ENCODE results near the gene ALDH3A1. TPM values are rescaled to one million over a fixed set of nuclear protein-coding genes. Genes with fewer than 3 reads are reported as not detected.

Gene ALDH3A1
- total and polyA plus RNA-seq, 4 experiments from 2014 or later, result not detected

- H3K9me3 ChIP-seq (ENCODE audit: control insufficient read depth in 1 of 2, low read length in 2 of 2), result no peaks in the 10 kb centered on the region
- H3K36me3 ChIP-seq (ENCODE audit: insufficient read depth, low read length), result no peaks in the 10 kb centered on the region
- Mint-ChIP-seq H3K36me3 (no peaks in the 10 kb centered on the region), H3K4me1 (peaks cover 0 to 4% (median 4%) of the 10 kb centered on the region in 4 donors), H3K27me3 (peaks cover 4 to 20% of the 10 kb centered on the region in 2 donors), H3K9me3 (no peaks in the 10 kb centered on the region), H3K4me3 (no peak overlapping the region), H3K27ac (no peak overlapping the region)
- POLR2A ChIA-PET (ENCODE audit: partially characterized antibody), result interaction anchor here (1.0 kb wide), 1 partner anchor 8 kb away, joined by 3 read pairs; no protein-coding TSS in a partner anchor
- no peak overlapping the region for H3K4me3 ChIP-seq (ENCODE audit: low read length in 2 of 2)
- no peaks in the 10 kb centered on the region for H3K4me1 ChIP-seq (ENCODE audit: insufficient read depth, low read length)
- H3K27ac ChIP-seq (ENCODE audit: low read depth, low read length), result no peak overlapping the region
- intact Hi-C loops (cut with micrococcal nuclease), result no loop called here
- DNase-seq, result no peak
- CTCF ChIA-PET (ENCODE audit: partially characterized antibody), result interaction anchor here (2.2 to 4.0 kb wide), 3 partner anchors 7 to 14 kb away, joined by 11 to 26 read pairs (median 14); no protein-coding TSS in a partner anchor
- no peaks in the 10 kb centered on the region for H3K27me3 ChIP-seq (ENCODE audit: insufficient read depth, low read length)
Measured at GRCh38 chr17:19753051-19753509, 5.0 kb upstream of the ALDH3A1 start.

DNA sequence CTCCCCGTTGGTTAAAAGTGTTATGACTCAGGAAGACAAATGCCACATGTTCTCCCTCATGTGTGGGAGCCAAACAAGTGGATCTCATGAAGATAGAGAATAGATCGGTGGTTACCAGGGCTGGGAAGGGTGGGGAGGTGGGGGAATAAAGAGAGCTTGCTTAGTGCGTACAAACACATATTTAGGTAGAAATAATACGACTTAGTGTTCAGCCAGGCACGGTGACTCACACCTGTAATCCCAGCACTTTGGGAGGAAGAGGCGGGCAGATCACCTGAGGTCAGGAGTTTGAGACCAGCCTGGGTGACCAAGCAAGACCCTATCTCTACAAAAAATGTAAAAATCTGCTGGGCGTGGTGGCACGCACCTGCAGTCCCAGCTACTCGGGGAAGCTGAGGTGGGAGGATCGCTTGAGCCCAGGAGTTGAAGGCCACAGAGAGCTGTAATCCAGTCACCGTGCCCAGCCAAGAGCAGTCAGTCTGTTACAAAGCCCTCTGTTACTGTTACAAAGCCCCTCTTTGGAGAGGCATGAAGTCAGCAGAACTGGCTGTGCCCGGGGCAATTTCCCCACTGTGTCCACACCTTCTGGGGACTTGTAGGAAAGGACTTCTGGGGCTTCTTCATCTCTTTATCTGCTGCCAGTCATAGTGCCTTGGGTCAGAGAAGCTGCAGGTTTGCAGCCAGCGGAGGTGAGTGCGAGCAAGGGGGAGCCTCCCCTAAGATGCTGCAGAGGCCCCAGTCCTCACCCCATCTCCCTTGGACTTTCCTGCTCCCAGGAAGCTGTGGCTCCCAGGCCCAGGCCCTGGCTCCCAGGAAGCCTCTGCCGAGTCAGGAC lies 4.3 kb upstream of the ALDH3A1 start:
- Histone ChIP-seq H3K36me3 (ENCODE audit: insufficient read depth, low read length) (no peaks in the 10 kb centered on the region), H3K9me3 (ENCODE audit: control insufficient read depth in 1 of 2, low read length in 2 of 2) (no peaks in the 10 kb centered on the region), H3K27me3 (ENCODE audit: insufficient read depth, low read length) (no peaks in the 10 kb centered on the region), H3K4me1 (ENCODE audit: insufficient read depth, low read length) (no peaks in the 10 kb centered on the region), H3K27ac (ENCODE audit: low read depth, low read length) (no peak overlapping the region), H3K4me3 (ENCODE audit: low read length in 2 of 2) (no peak overlapping the region)
- no peak overlapping the region for H3K27ac Mint-ChIP-seq
- no peaks in the 10 kb centered on the region for H3K36me3 Mint-ChIP-seq
- ChIA-PET CTCF (ENCODE audit: partially characterized antibody) (interaction anchor here (2.2 to 4.0 kb wide), 3 partner anchors 7 to 15 kb away, joined by 11 to 26 read pairs (median 14); no protein-coding TSS in a partner anchor), POLR2A (ENCODE audit: partially characterized antibody) (interaction anchor here (1.0 kb wide), 1 partner anchor 7 kb away, joined by 3 read pairs; no protein-coding TSS in a partner anchor)
- no peaks in the 10 kb centered on the region for H3K9me3 Mint-ChIP-seq
- peaks cover 4 to 20% of the 10 kb centered on the region in 2 donors for H3K27me3 Mint-ChIP-seq
- H3K4me3 Mint-ChIP-seq, result no peak overlapping the region
- intact Hi-C loops (cut with micrococcal nuclease), result no loop called here
- no peak for DNase-seq
- peaks cover 0 to 4% (median 4%) of the 10 kb centered on the region in 4 donors for H3K4me1 Mint-ChIP-seq

- Histone ChIP-seq H3K4me1 (ENCODE audit: insufficient read depth, low read length) (no peaks in the 10 kb centered on the region), H3K9me3 (ENCODE audit: control insufficient read depth in 1 of 2, low read length in 2 of 2) (no peaks in the 10 kb centered on the region), H3K27me3 (ENCODE audit: insufficient read depth, low read length) (no peaks in the 10 kb centered on the region), H3K36me3 (ENCODE audit: insufficient read depth, low read length) (no peaks in the 10 kb centered on the region), H3K4me3 (ENCODE audit: low read length in 2 of 2) (no peak overlapping the region), H3K27ac (ENCODE audit: low read depth, low read length) (no peak overlapping the region)
- Mint-ChIP-seq H3K27me3 (peaks cover 3 to 12% of the 10 kb centered on the region in 2 donors), H3K36me3 (no peaks in the 10 kb centered on the region), H3K27ac (no peak overlapping the region), H3K9me3 (no peaks in the 10 kb centered on the region), H3K4me1 (peaks cover 0 to 4% (median 4%) of the 10 kb centered on the region in 4 donors), H3K4me3 (no peak overlapping the region)
- intact Hi-C loops (cut with micrococcal nuclease), result no loop called here
- no peak for DNase-seq
- ChIA-PET CTCF (ENCODE audit: partially characterized antibody) (interaction anchor here (0.7 kb wide), 1 partner anchor 376 kb away, joined by 3 read pairs; no protein-coding TSS in a partner anchor), POLR2A (ENCODE audit: partially characterized antibody) (no interaction called here)
Measured at GRCh38 chr17:19750835-19751234, 2.7 kb upstream of the ALDH3A1 start.

GRCh38 chr17:19750020-19750572 lies 2.0 kb upstream of the ALDH3A1 start:
- H3K27ac ChIP-seq (ENCODE audit: low read depth, low read length), result no peak overlapping the region
- ChIA-PET CTCF (ENCODE audit: partially characterized antibody) (interaction anchor here (0.7 kb wide), 1 partner anchor 376 kb away, joined by 3 read pairs; no protein-coding TSS in a partner anchor), POLR2A (ENCODE audit: partially characterized antibody) (no interaction called here)
- Mint-ChIP-seq H3K27ac (no peak overlapping the region), H3K27me3 (peaks cover 3 to 11% of the 10 kb centered on the region in 2 donors), H3K4me3 (no peak overlapping the region), H3K9me3 (no peaks in the 10 kb centered on the region), H3K4me1 (peaks cover 0 to 8% (median 5%) of the 10 kb centered on the region in 4 donors), H3K36me3 (no peaks in the 10 kb centered on the region)
- no peaks in the 10 kb centered on the region for H3K36me3 ChIP-seq (ENCODE audit: insufficient read depth, low read length)
- no peaks in the 10 kb centered on the region for H3K9me3 ChIP-seq (ENCODE audit: control insufficient read depth in 1 of 2, low read length in 2 of 2)
- H3K27me3 ChIP-seq (ENCODE audit: insufficient read depth, low read length), result no peaks in the 10 kb centered on the region
- peaks cover 5% of the 10 kb centered on the region for H3K4me1 ChIP-seq (ENCODE audit: insufficient read depth, low read length)
- DNase-seq, result no peak
- intact Hi-C loops (cut with micrococcal nuclease), result no loop called here
- H3K4me3 ChIP-seq (ENCODE audit: low read length in 2 of 2), result no peak overlapping the region

DNA sequence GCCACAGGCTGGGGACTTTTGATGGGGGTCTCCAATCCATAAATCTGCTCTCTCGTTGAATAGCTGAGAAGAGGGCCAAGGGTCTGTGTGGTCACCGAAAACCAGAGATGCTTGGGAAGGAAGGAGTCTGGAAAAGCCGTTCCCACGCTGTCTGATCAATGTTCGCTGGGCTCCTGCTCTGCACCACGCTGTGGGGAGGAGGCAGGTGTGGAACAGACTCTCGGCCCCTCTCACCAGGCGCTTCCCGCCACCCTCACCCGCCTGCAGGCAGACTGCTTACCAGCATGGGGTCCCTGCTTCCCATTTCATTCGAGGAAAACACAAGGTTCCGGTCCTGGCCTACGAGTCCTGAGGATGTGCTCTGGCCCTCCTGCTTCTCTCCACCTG lies 702 bp upstream of the ALDH3A1 start:
- ChIA-PET POLR2A (ENCODE audit: partially characterized antibody) (no interaction called here), CTCF (ENCODE audit: partially characterized antibody) (no interaction called here)
- no peaks in the 10 kb centered on the region for H3K9me3 ChIP-seq (ENCODE audit: control insufficient read depth in 1 of 2, low read length in 2 of 2)
- no peak overlapping the region for H3K27ac ChIP-seq (ENCODE audit: low read depth, low read length)
- Mint-ChIP-seq H3K27me3 (peaks cover 3 to 8% of the 10 kb centered on the region in 2 donors), H3K36me3 (no peaks in the 10 kb centered on the region), H3K4me1 (peaks cover 3 to 10% (median 5%) of the 10 kb centered on the region in 4 donors), H3K9me3 (no peaks in the 10 kb centered on the region), H3K4me3 (no peak overlapping the region), H3K27ac (no peak overlapping the region)
- DNase-seq, result peak in 1 of 5 donors; percentile 5
- no peaks in the 10 kb centered on the region for H3K36me3 ChIP-seq (ENCODE audit: insufficient read depth, low read length)
- peaks cover 8% of the 10 kb centered on the region for H3K4me1 ChIP-seq (ENCODE audit: insufficient read depth, low read length)
- intact Hi-C loops (cut with micrococcal nuclease), result no loop called here
- no peaks in the 10 kb centered on the region for H3K27me3 ChIP-seq (ENCODE audit: insufficient read depth, low read length)
- no peak overlapping the region for H3K4me3 ChIP-seq (ENCODE audit: low read length in 2 of 2)

GRCh38 chr17:19747159-19747719 lies 859 bp downstream of the ALDH3A1 start:
- POLR2A ChIA-PET (ENCODE audit: partially characterized antibody), result no interaction called here

DNA sequence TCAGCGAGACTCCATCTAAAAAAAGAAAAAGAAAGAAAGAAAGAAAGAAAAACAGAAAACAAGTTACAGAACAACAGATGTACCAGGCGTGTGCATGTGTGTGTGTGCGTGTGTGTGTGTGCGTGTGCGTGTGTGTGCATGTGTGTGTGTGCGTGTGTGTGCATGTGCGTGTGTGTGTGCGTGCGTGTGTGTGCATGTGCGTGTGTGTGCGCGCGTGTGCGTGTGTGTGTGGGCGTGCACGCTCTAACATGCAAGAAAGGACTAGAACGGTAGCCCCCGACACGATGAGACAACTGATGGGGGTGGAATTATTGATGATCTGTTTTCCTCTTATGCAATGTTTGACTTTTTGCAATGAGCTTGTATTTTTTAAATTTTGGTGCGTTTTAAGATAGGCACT lies 1.6 kb downstream of the ALDH3A1 start:
- no peak overlapping the region for H3K27ac Mint-ChIP-seq
- H3K4me3 Mint-ChIP-seq, result no peak overlapping the region
- peaks cover 3 to 8% of the 10 kb centered on the region in 2 donors for H3K27me3 Mint-ChIP-seq
- POLR2A ChIA-PET (ENCODE audit: partially characterized antibody), result interaction anchor here (1.2 kb wide), 1 partner anchor 16 kb away, joined by 3 read pairs; no protein-coding TSS in a partner anchor
- no peaks in the 10 kb centered on the region for H3K9me3 ChIP-seq (ENCODE audit: control insufficient read depth in 1 of 2, low read length in 2 of 2)
- CTCF ChIA-PET (ENCODE audit: partially characterized antibody), result interaction anchor here (1.0 to 6.3 kb wide), 5 partner anchors 8 to 20 kb away, joined by 3 to 63 read pairs (median 15); no protein-coding TSS in a partner anchor
- H3K4me1 Mint-ChIP-seq, result peaks cover 3 to 10% (median 5%) of the 10 kb centered on the region in 4 donors
- H3K4me3 ChIP-seq (ENCODE audit: low read length in 2 of 2), result no peak overlapping the region
- peaks cover 8% of the 10 kb centered on the region for H3K4me1 ChIP-seq (ENCODE audit: insufficient read depth, low read length)
- no peaks in the 10 kb centered on the region for H3K36me3 ChIP-seq (ENCODE audit: insufficient read depth, low read length)
- H3K27ac ChIP-seq (ENCODE audit: low read depth, low read length), result no peak overlapping the region
- H3K9me3 Mint-ChIP-seq, result no peaks in the 10 kb centered on the region
- intact Hi-C loops (cut with micrococcal nuclease), result no loop called here
- peak in 1 of 5 donors; percentile 6 for DNase-seq
- H3K36me3 Mint-ChIP-seq, result no peaks in the 10 kb centered on the region
- H3K27me3 ChIP-seq (ENCODE audit: insufficient read depth, low read length), result no peaks in the 10 kb centered on the region

More at GRCh38 chr17:19747159-19747719, 859 bp downstream of the ALDH3A1 start:
- Mint-ChIP-seq H3K9me3 (no peaks in the 10 kb centered on the region), H3K4me3 (peak overlapping the region in 1 of 8 donors; percentile 28), H3K27ac (no peak overlapping the region), H3K4me1 (peaks cover 3 to 10% (median 5%) of the 10 kb centered on the region in 4 donors), H3K27me3 (peaks cover 3 to 8% of the 10 kb centered on the region in 2 donors), H3K36me3 (no peaks in the 10 kb centered on the region)
- CTCF ChIA-PET (ENCODE audit: partially characterized antibody), result interaction anchor here (1.0 to 2.9 kb wide), 3 partner anchors 8 to 19 kb away, joined by 3 to 26 read pairs (median 5); no protein-coding TSS in a partner anchor
- Histone ChIP-seq H3K4me3 (ENCODE audit: low read length in 2 of 2) (no peak overlapping the region), H3K27ac (ENCODE audit: low read depth, low read length) (no peak overlapping the region), H3K9me3 (ENCODE audit: control insufficient read depth in 1 of 2, low read length in 2 of 2) (no peaks in the 10 kb centered on the region), H3K27me3 (ENCODE audit: insufficient read depth, low read length) (no peaks in the 10 kb centered on the region), H3K4me1 (ENCODE audit: insufficient read depth, low read length) (peaks cover 8% of the 10 kb centered on the region), H3K36me3 (ENCODE audit: insufficient read depth, low read length) (no peaks in the 10 kb centered on the region)
- intact Hi-C loops (cut with micrococcal nuclease), result no loop called here
- peak in 1 of 5 donors; percentile 2 for DNase-seq

Data from CD4-positive, alpha-beta memory T cell (primary cell).